Endometrial microvascular endothelial cells (primary cell): ENCODE measurements around the gene SPATA25. TPM values are rescaled to one million over a fixed set of nuclear protein-coding genes. Genes with fewer than 3 reads are reported as not detected.

Source experiments
- in situ Hi-C: cut with HindIII; loops from 2 replicates; pipeline ENCODE4 v1.10.0; 2017; ENCODE audit warnings: low sequenced_read_pairs, low pct_unique_long_range_greater_than_20kb; ENCODE audit errors: inconsistent ontology term
- total RNA-seq: library from RNA; depleted of rRNA; stranded (reverse); fragments of >200 nt; gene quantifications from one replicate; pipeline ENCODE4 v1.2.3, GENCODE V29; 2015; ENCODE audit errors: inconsistent ontology term

Gene SPATA25, protein sequence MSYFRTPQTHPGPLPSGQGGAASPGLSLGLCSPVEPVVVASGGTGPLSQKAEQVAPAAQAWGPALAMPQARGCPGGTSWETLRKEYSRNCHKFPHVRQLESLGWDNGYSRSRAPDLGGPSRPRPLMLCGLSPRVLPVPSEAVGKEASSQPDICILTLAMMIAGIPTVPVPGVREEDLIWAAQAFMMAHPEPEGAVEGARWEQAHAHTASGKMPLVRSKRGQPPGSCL
- total RNA-seq: not detected

DNA sequence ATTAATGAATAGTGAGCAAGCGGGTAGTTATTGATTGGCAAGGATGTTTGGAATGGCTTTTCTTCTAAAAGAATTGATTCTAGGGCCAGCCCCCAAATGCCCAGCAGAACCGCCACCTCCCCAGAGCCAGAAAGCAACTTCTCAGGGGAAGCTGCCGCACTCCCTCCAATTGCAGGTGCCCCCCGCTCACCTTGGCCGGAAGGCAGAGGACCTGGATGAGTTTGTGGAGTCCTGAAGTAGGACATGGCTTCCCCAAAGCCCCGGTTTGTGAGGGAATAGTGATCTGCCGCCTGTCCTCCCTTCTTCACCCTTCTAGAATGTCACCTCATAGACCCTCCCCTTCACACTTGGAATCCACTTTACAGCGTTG lies at the start of gene SPATA25:
TSS of gene SPATA25 (minus strand) at position 277 of the 370 bp plus-strand sequence. CDS start at position 245, 32 bp downstream.
- in situ Hi-C loops: no loop called here

DNA sequence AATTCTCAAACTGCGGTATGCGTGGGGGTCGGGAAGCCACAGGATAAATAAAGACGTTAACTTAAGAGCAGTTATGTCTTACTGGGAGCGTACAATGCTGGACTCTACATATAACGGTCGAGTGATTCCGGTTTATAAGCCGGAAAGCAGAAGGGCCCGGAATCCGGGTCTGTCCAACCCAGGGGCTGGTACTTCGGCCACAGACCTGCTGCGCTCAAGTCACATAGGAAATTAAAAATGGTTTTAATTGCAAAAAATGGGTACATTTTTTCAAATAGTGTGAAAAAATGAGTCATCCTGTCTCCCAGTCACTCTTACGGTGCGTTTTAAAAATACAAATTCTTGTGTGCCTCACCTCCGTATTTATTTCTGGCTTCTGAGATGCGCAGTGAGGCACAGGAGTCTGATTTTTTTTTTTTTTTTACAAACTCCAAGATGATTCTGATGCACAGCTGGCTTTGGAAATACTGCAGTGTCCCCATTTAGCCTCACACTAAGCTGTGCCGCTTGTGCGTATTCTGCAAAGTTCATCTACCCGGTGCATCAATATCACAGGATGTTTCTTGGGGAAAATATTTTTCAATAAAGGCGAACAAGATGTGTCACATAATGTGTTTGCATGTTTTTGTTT lies 48.1 kb upstream of the SPATA25 start:
- in situ Hi-C loops: loop anchor here (25.0 kb wide), 1 partner anchor 123 kb away; the partner anchor contains the start of gene UBE2C

DNA sequence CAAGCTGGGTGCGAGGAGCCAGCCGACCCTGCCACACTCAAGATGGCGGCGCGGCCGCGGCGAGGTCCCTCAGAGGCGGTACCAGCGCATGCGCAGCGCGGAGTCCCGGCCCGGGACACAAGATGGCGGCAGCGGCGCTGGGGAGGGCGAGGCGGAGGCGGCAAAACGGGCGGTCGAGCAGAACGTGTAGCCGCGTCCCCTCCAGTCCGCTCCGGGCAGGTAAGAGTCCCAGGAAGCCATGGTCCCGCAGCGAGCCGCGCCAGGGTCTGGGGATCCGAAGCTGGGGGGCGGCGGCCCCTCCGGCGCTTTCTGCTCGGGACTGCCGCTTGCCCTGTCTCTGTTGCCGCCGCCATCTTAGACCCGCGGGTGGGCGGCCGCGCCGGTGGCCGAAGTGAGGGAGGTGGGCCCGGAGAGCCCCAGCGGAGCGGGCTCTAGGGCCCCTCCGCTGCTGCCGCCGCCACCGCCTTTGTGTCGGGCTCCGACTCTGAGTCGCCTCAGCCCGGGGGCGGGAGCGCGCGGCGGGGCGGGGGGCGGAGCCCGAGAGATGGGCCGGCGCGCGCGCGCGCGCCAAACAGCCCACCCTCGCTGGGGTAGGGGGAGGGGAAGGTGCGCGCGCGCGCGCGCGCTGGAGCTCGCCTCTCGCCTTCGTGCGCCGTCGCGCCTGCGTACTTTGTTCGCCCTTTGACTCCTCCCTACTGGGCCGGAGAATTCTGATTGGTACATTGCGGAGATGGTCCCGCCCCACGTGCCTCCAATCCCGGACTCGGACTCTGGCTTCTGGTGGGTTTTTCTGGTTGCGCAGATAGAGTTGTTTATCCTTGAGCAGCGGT lies 47.4 kb upstream of the SPATA25 start, which contains the start of gene PCIF1:
TSS of gene PCIF1 (plus strand) at position 98 of the 830 bp plus-strand sequence. CDS start 4,317 bp downstream, outside the sequence.
- in situ Hi-C loops: loop anchor here (25.0 kb wide), 1 partner anchor 122 kb away; the partner anchor contains the start of gene UBE2C

DNA sequence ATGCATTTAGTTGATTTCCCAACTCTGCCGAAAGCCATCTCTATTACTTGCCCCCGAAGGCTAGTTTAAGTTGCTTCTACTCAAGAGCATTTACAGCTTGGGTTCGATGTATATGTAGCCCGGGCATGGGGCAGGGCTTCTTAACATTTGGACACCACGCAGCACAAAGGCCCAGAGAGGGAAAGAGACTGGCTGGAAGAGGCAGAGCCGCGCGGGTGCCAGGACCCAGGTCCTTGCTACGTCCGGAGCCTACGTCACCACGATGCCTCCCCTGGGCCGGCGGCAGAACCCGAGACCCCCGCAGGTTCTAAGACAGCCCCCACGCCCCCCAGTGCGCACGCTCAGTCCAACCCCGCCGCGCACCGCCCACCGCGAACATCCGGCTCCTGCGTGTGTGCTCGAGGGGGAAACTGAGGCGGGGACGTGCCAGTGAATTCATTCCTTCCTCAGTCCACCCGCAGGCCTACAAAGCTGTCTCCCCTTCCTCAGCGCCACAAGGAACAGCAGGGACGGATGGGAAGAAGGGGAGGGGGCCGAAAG lies 46.7 kb upstream of the SPATA25 start:
- in situ Hi-C loops: loop anchor here (25.0 kb wide), 1 partner anchor 122 kb away; the partner anchor contains the start of gene UBE2C

DNA sequence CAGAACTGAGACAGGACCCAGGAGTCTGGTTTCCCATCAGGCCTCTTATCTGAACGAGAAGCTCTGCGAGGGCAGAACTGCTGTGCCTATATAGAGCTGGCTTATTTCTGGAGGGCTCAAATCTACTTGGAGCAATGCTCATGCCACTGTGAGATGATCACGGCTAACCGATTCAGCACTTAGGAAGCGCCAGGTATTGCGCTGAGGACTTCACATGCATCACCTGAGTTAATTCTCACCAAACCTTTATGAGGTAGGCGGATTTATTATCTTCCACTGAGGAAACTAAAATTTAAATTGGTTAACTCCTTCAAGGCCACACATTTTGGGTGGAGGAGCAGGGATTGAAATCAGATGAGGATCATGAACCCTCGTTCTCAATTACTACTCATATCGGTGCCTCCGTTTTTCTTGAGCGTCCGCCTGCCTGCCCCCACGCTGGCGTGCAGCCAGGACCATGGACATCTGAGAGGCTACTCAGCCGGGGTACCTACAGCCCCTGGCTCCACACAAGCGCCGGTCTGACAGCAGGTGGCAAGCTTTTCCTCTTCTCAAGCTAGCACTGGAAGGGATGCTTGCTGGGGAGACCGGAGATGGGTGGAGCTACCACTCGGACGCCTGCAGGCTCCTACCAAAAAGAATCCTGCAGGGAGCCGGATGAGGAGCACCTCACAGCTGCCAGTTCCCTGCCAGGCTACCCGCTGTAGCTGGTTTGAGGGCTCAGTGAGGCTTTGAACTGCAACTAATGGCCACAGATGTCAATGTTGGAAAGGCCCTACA lies 46.0 kb upstream of the SPATA25 start:
- in situ Hi-C loops: loop anchor here (25.0 kb wide), 1 partner anchor 121 kb away; the partner anchor contains the start of gene UBE2C

DNA sequence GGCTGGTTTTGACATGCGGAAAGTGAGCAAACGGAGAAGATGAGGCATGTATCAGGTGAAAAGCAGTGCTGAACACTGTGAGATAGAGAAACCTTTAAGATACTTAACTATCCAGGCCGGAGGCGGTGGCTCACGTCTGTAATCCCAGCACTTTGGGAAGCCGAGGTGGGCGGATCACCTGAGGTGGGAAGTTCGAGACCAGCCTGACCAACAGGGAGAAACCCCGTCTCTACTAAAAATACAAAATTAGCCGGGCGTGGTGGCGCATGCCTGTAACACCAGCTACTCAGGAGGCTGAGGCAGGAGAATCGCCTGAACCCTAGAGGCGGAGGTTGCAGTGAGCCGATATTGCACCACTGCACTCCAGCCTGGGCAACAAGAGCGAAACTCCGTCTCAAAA lies 44.3 kb upstream of the SPATA25 start:
- in situ Hi-C loops: loop anchor here (25.0 kb wide), 1 partner anchor 119 kb away; the partner anchor contains the start of gene UBE2C

DNA sequence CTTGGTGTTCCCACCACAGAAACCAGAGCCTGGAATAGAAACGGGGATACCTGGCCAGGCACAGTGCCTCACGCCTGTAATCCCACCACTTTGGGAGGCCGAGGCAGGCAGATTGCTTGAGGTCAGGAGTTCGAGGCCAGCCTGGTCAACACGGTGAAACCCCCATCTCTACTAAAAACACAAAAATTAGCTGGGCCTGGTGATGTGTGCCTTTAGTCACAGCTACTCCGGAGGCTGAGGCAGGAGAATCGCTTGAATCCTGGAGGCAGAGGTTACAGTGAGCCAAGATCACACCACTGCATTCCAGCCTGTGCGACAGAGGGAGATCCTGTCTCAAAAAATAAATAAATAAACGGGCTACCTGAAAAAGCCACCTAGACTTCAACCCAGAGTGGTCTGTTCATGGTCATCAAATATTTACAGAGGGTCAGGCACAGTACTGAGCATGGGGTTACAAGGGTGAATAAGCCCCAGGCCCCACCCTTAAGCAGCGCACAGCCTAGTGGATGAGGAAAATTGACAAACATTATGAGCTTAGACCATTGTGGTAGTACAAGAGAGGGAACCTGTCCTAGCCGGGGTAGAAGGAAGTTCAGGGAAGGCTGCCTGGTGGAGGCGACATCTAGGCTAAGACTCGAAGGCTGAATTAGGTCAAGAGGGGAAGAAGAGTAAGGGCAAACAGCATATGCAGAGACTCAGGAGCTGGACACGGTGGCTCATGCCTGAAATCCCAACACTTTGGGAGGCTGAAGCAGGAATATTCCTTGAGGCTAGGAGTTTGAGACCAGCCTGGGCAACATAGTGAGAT lies 39.9 kb upstream of the SPATA25 start:
- in situ Hi-C loops: loop anchor here (25.0 kb wide), 1 partner anchor 115 kb away; the partner anchor contains the start of gene UBE2C

DNA sequence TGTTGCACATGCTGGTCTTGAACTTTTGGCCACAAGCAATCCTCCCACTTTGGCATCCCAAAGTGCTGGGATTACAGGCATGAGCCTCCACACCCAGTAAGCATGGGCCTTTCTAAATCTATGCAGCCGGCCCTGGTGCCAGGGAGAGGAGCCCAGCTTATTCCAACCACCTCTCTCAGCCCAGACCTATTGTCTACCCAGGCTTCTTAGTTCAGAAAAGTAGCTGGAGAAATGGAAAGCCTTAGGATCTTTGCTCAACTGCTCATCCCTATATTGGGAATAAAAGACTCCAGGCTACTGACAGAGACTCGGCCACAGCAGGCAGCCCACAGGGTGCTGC lies 39.3 kb upstream of the SPATA25 start:
- in situ Hi-C loops: loop anchor here (25.0 kb wide), 1 partner anchor 114 kb away; the partner anchor contains the start of gene UBE2C

DNA sequence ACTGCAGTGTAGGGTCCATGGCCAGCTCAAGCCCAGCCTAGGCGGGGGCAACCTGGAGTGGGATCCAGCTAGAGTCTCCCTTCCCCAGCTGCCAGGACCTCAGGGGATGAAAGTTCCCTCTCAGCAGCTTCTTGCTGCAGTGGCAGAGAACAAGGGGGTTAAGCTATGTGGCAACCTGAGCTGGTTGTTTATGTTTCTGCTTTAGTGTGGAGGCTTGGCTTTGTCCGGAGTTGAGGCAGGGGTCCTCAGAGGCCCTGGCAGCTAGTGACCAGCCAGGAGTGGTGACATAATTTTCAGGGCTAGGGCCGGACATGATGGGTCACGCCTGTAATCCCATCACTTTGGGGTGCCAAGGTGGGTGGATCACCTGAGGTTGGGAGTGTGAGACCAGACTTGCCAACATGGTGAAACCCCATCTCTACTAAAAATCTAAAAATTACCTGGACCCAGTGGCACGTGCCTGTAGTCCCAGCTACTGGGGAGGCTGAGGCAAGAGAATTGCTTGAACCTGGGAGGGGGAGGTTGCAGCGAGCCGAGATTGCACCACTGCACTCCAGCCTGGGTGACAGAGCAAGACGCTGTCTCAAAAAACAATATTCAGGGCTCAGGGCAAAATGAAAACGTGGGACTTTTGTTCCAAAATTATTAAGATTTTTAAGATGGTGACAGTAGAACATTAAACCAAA lies 38.5 kb upstream of the SPATA25 start:
- in situ Hi-C loops: loop anchor here (25.0 kb wide), 1 partner anchor 114 kb away; the partner anchor contains the start of gene UBE2C

DNA sequence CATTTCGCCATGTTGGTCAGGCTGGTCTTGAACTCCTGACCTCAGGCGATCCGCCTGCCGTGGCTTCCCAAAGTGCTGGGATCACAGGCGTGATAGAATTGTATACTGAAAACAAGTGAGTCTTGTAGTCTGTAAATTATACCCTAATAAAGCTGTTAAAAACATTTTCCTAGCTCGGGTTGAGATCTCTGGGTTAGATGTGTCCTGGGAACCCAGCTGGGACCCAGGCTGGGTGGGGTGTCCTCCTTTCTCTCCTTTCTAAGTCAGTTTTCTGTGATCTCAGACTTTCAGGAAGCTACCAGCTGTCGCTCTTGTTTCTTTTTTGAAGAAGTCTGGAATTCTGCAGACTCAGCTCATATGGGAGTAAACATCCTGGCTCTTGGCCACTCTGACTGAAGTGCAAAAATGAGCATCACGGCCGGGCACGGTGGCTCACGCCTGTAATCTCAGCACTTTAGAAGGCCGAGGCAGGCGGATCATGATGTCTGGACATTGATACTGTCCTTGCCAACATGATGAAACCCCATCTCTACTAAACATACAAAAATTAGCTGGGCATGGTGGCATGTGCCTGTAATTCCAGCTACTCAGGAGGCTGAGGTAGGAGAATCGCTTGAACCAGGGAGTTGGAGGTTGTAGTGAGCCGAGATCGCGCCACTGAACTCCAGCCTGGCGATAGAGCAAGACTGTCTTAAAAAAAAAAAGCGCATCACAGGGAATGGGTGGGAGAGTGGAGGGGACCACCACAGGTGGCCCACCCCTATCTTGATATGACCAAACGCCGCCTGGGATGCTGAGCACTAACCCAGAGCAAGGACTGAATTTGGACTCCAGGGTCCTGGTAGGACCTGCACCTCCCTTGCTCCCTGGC lies 37.2 kb upstream of the SPATA25 start:
- in situ Hi-C loops: loop anchor here (25.0 kb wide), 1 partner anchor 112 kb away; the partner anchor contains the start of gene UBE2C

DNA sequence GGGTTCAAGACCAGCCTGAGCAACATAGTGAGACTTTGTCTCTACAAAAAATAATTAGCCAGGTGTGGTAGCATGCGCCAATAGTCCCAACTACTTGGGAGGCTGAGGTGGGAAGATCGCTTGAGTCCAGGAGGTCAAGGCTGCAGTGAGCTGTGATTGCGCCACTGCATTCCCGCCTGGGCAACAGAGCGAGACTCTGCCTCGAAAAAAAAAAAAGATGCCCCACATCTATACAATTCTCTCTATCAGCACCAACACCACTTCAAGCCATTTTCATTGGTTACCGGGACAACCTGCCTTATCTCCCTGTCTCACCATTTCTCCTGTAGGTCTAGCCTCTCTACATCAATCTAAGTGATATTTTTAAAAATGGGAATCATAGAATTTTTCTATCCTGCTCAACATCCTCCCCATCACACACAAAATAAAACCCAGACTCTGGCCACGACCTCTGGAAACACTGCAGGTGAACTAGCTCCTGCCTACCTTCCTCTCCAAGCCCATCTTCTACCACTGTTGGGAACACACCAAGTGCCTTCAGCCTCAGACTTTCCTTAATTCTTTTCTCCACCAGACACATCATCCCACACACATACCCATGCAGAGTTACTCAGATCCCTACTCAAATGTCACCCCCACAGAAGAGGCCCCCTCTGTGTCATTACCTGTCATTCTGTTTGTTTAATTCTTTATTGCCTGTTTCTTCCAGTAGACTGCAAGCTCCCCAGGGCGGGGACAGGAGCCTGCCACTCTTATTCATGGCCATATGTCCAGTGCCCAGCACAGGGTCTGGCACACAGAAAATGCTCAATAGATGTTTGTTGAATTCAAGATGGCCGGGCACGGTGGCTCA lies 34.1 kb upstream of the SPATA25 start:
- in situ Hi-C loops: no loop called here

DNA sequence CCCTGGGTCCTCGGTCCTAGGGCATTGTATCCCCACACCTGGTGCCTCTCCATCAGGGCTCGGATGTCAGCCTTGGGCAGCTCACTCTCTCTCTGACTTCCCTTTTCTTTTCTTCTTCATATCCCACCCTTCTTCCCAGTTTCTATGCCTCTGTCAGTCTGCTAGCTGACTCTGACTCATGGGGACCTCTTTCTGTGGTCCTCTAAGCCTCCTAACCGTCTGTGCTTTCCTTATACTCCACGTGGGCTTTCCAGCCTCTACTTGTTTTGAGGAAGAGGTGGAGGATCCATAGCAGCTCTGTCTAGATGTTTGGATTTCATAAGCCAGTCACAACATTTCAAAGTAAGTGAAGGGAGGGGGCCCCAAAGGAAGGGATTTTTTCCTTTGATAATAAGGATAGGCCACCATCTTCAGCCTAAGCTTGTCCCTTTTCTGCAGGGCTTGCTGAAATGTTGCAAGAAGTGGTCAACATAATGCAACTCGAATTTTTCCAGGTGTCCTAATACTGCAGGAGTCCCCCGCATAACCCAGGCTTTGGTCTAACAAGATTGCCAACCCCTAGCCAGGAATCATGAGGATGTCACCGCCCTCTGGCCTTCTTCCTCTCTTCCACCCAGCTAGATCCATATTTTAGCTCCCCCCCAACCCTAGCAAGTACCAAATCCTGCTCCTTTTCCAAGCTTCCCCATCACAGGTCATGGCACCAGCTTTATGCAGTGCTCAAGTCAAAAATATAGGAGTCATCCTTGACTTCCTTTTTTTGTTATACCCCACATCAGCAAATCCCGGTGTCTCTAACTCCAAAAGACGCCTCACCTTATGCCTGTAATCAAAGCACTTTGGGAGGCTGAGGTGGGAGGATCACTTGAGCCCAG lies 33.3 kb upstream of the SPATA25 start:
- in situ Hi-C loops: no loop called here

DNA sequence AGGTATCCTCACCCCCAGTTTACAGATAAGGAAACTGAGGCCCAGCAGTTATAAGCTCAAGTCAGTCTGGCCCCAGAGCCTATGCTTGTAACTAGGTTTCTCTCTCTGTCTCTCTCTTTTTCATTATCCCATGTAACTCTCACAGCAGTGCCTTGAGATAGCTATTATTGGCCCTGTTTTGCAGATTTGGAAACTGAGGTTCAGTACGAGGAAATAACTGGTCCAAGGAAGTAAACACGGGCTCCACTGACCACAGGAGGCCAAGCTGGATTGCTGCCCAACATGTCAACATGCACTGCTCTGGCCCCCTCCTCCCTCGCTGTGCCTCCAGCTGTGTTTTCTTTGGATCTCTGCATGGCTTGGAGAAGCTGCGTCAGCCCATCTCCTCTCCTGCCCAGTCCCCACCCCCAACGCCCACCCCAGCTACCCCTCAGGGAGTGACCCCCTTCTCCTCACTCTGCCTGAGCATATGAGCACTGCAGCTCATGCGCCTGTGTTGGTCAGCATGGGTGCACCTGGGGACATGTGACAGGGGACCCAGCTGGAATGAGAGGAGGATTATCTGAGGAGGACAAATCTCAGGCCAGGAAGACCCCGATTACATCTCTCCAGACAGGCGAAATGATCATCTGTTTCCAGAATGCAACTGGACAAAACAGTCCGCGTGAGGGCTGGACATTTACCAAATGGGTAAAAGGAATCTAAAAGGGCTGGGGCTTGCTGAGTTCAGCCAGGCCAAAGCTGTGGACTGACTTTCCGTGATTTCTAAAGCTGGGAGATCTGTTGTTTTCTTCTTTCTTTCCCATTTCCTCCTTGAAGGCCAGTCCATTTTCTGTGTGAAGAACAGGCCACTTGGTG lies 32.3 kb upstream of the SPATA25 start:
- in situ Hi-C loops: no loop called here
